ENCODE measurements around the gene ATP13A4.
"Not testable (repeated sequence)": the region's sequence is repeated elsewhere in the genome, so short reads cannot be mapped to it uniquely, and the experiment has no call there.

The ATP13A4 gene

GRCh38 chr3:193556841-193557240, 2.1 kb upstream of the ATP13A4 start:
- Histone ChIP-seq H3K36me3 (ENCODE audit: control insufficient read depth in 2 of 2, insufficient read depth in 2 of 2, low read length in 2 of 2) (no peaks in the 10 kb centered on the region), H3K4me1 (ENCODE audit: control insufficient read depth, insufficient read depth, low read length) (no peaks in the 10 kb centered on the region), H3K9me3 (ENCODE audit: control insufficient read depth in 2 of 2, low read length in 2 of 2) (no peaks in the 10 kb centered on the region), H3K27ac (ENCODE audit: low read length) (no peak overlapping the region), H3K27me3 (ENCODE audit: control insufficient read depth in 1 of 2, insufficient read depth in 2 of 2, low read length in 2 of 2) (no peaks in the 10 kb centered on the region), H3K4me3 (ENCODE audit: low read length in 2 of 2) (no peak overlapping the region), H3K9ac (ENCODE audit: low read length in 2 of 2) (no peak overlapping the region)

GRCh38 chr3:193553586-193553985, 1.1 kb downstream of the ATP13A4 start:
- Histone ChIP-seq H3K9ac (ENCODE audit: low read length in 2 of 2) (no peak overlapping the region), H3K4me1 (ENCODE audit: control insufficient read depth, insufficient read depth, low read length) (no peaks in the 10 kb centered on the region), H3K36me3 (ENCODE audit: control insufficient read depth in 2 of 2, insufficient read depth in 2 of 2, low read length in 2 of 2) (no peaks in the 10 kb centered on the region), H3K27ac (ENCODE audit: low read length) (no peak overlapping the region), H3K4me3 (ENCODE audit: low read length in 2 of 2) (no peak overlapping the region), H3K9me3 (ENCODE audit: control insufficient read depth in 2 of 2, low read length in 2 of 2) (no peaks in the 10 kb centered on the region), H3K27me3 (ENCODE audit: control insufficient read depth in 1 of 2, insufficient read depth in 2 of 2, low read length in 2 of 2) (no peaks in the 10 kb centered on the region)

GRCh38 chr3:193552923-193553322, 1.8 kb downstream of the ATP13A4 start:
- H3K27ac ChIP-seq (ENCODE audit: low read length), result no peak overlapping the region
- no peak overlapping the region for H3K9ac ChIP-seq (ENCODE audit: low read length in 2 of 2)
- no peaks in the 10 kb centered on the region for H3K27me3 ChIP-seq (ENCODE audit: control insufficient read depth in 1 of 2, insufficient read depth in 2 of 2, low read length in 2 of 2)

GRCh38 chr3:193548406-193548805, 6.3 kb downstream of the ATP13A4 start:
- H3K36me3 ChIP-seq (ENCODE audit: control insufficient read depth in 2 of 2, insufficient read depth in 2 of 2, low read length in 2 of 2), result no peaks in the 10 kb centered on the region
- H3K27me3 ChIP-seq (ENCODE audit: control insufficient read depth in 1 of 2, insufficient read depth in 2 of 2, low read length in 2 of 2), result no peaks in the 10 kb centered on the region
- no peaks in the 10 kb centered on the region for H3K4me1 ChIP-seq (ENCODE audit: control insufficient read depth, insufficient read depth, low read length)
- H3K9ac ChIP-seq (ENCODE audit: low read length in 2 of 2), result no peak overlapping the region
- H3K4me3 ChIP-seq (ENCODE audit: low read length in 2 of 2), result no peak overlapping the region
- H3K27ac ChIP-seq (ENCODE audit: low read length), result no peak overlapping the region
- H3K9me3 ChIP-seq (ENCODE audit: control insufficient read depth in 2 of 2, low read length in 2 of 2), result peaks cover 0 to 2% of the 10 kb centered on the region in 2 donors

More at GRCh38 chr3:193552923-193553322, 1.8 kb downstream of the ATP13A4 start:
- Histone ChIP-seq H3K4me1 (ENCODE audit: control insufficient read depth, insufficient read depth, low read length) (no peaks in the 10 kb centered on the region), H3K36me3 (ENCODE audit: control insufficient read depth in 2 of 2, insufficient read depth in 2 of 2, low read length in 2 of 2) (no peaks in the 10 kb centered on the region), H3K4me3 (ENCODE audit: low read length in 2 of 2) (no peak overlapping the region), H3K9me3 (ENCODE audit: control insufficient read depth in 2 of 2, low read length in 2 of 2) (no peaks in the 10 kb centered on the region)

GRCh38 chr3:193546129-193546528, 8.6 kb downstream of the ATP13A4 start:
- Histone ChIP-seq H3K9ac (ENCODE audit: low read length in 2 of 2) (no peak overlapping the region), H3K27me3 (ENCODE audit: control insufficient read depth in 1 of 2, insufficient read depth in 2 of 2, low read length in 2 of 2) (no peaks in the 10 kb centered on the region)

GRCh38 chr3:193545304-193545703, 9.4 kb downstream of the ATP13A4 start:
- Histone ChIP-seq H3K9ac (ENCODE audit: low read length in 2 of 2) (no peak overlapping the region), H3K27me3 (ENCODE audit: control insufficient read depth in 1 of 2, insufficient read depth in 2 of 2, low read length in 2 of 2) (no peaks in the 10 kb centered on the region), H3K4me3 (ENCODE audit: low read length in 2 of 2) (no peak overlapping the region), H3K36me3 (ENCODE audit: control insufficient read depth in 2 of 2, insufficient read depth in 2 of 2, low read length in 2 of 2) (no peaks in the 10 kb centered on the region), H3K27ac (ENCODE audit: low read length) (no peak overlapping the region), H3K4me1 (ENCODE audit: control insufficient read depth, insufficient read depth, low read length) (no peaks in the 10 kb centered on the region), H3K9me3 (ENCODE audit: control insufficient read depth in 2 of 2, low read length in 2 of 2) (peaks cover 0 to 2% of the 10 kb centered on the region in 2 donors)

More at GRCh38 chr3:193546129-193546528, 8.6 kb downstream of the ATP13A4 start:
- Histone ChIP-seq H3K4me1 (ENCODE audit: control insufficient read depth, insufficient read depth, low read length) (no peaks in the 10 kb centered on the region), H3K27ac (ENCODE audit: low read length) (no peak overlapping the region), H3K9me3 (ENCODE audit: control insufficient read depth in 2 of 2, low read length in 2 of 2) (peaks cover 0 to 2% of the 10 kb centered on the region in 2 donors), H3K36me3 (ENCODE audit: control insufficient read depth in 2 of 2, insufficient read depth in 2 of 2, low read length in 2 of 2) (no peaks in the 10 kb centered on the region), H3K4me3 (ENCODE audit: low read length in 2 of 2) (no peak overlapping the region)

GRCh38 chr3:193544289-193544688, 10.4 kb downstream of the ATP13A4 start:
- Histone ChIP-seq H3K36me3 (ENCODE audit: control insufficient read depth in 2 of 2, insufficient read depth in 2 of 2, low read length in 2 of 2) (no peaks in the 10 kb centered on the region), H3K9ac (ENCODE audit: low read length in 2 of 2) (no peak overlapping the region), H3K27me3 (ENCODE audit: control insufficient read depth in 1 of 2, insufficient read depth in 2 of 2, low read length in 2 of 2) (no peaks in the 10 kb centered on the region), H3K4me1 (ENCODE audit: control insufficient read depth, insufficient read depth, low read length) (no peaks in the 10 kb centered on the region), H3K4me3 (ENCODE audit: low read length in 2 of 2) (no peak overlapping the region), H3K9me3 (ENCODE audit: control insufficient read depth in 2 of 2, low read length in 2 of 2) (peaks cover 0 to 2% of the 10 kb centered on the region in 2 donors), H3K27ac (ENCODE audit: low read length) (no peak overlapping the region)

- Histone ChIP-seq H3K36me3 (ENCODE audit: control insufficient read depth in 2 of 2, insufficient read depth in 2 of 2, low read length in 2 of 2) (no peaks in the 10 kb centered on the region), H3K27ac (ENCODE audit: low read length) (no peak overlapping the region), H3K27me3 (ENCODE audit: control insufficient read depth in 1 of 2, insufficient read depth in 2 of 2, low read length in 2 of 2) (no peaks in the 10 kb centered on the region), H3K9ac (ENCODE audit: low read length in 2 of 2) (no peak overlapping the region), H3K4me3 (ENCODE audit: low read length in 2 of 2) (no peak overlapping the region), H3K9me3 (ENCODE audit: control insufficient read depth in 2 of 2, low read length in 2 of 2) (no peaks in the 10 kb centered on the region), H3K4me1 (ENCODE audit: control insufficient read depth, insufficient read depth, low read length) (no peaks in the 10 kb centered on the region)
Measured at GRCh38 chr3:193530231-193531165, 24.2 kb downstream of the ATP13A4 start.

- not testable (repeated sequence) for H3K4me1 ChIP-seq (ENCODE audit: control insufficient read depth, insufficient read depth, low read length); H3K4me3 ChIP-seq (ENCODE audit: low read length in 2 of 2); H3K9me3 ChIP-seq (ENCODE audit: control insufficient read depth in 2 of 2, low read length in 2 of 2); H3K27ac ChIP-seq (ENCODE audit: low read length); H3K9ac ChIP-seq (ENCODE audit: low read length in 2 of 2); H3K36me3 ChIP-seq (ENCODE audit: control insufficient read depth in 2 of 2, insufficient read depth in 2 of 2, low read length in 2 of 2); H3K27me3 ChIP-seq (ENCODE audit: control insufficient read depth in 1 of 2, insufficient read depth in 2 of 2, low read length in 2 of 2)
Measured at GRCh38 chr3:193526085-193526484, 28.6 kb downstream of the ATP13A4 start.

GRCh38 chr3:193522473-193522872, 32.2 kb downstream of the ATP13A4 start:
- no peaks in the 10 kb centered on the region for H3K27me3 ChIP-seq (ENCODE audit: control insufficient read depth in 1 of 2, insufficient read depth in 2 of 2, low read length in 2 of 2)
- H3K9ac ChIP-seq (ENCODE audit: low read length in 2 of 2), result no peak overlapping the region
- no peak overlapping the region for H3K27ac ChIP-seq (ENCODE audit: low read length)
- H3K4me3 ChIP-seq (ENCODE audit: low read length in 2 of 2), result no peak overlapping the region
- no peaks in the 10 kb centered on the region for H3K9me3 ChIP-seq (ENCODE audit: control insufficient read depth in 2 of 2, low read length in 2 of 2)
- H3K4me1 ChIP-seq (ENCODE audit: control insufficient read depth, insufficient read depth, low read length), result no peaks in the 10 kb centered on the region
- H3K36me3 ChIP-seq (ENCODE audit: control insufficient read depth in 2 of 2, insufficient read depth in 2 of 2, low read length in 2 of 2), result no peaks in the 10 kb centered on the region

- Histone ChIP-seq H3K4me3 (ENCODE audit: low read length in 2 of 2) (no peak overlapping the region), H3K27ac (ENCODE audit: low read length) (no peak overlapping the region), H3K36me3 (ENCODE audit: control insufficient read depth in 2 of 2, insufficient read depth in 2 of 2, low read length in 2 of 2) (no peaks in the 10 kb centered on the region), H3K9ac (ENCODE audit: low read length in 2 of 2) (no peak overlapping the region), H3K9me3 (ENCODE audit: control insufficient read depth in 2 of 2, low read length in 2 of 2) (no peaks in the 10 kb centered on the region), H3K4me1 (ENCODE audit: control insufficient read depth, insufficient read depth, low read length) (no peaks in the 10 kb centered on the region), H3K27me3 (ENCODE audit: control insufficient read depth in 1 of 2, insufficient read depth in 2 of 2, low read length in 2 of 2) (no peaks in the 10 kb centered on the region)
Measured at GRCh38 chr3:193520738-193521137, 34.0 kb downstream of the ATP13A4 start.
